Ecto neural progenitor cell (in vitro differentiated cells): ENCODE results near the gene CEP20.
"Not testable (repeated sequence)": the region's sequence is repeated elsewhere in the genome, so short reads cannot be mapped to it uniquely, and the experiment has no call there.

Source experiments
- DNase-seq: peaks from one replicate; pipeline ENCODE4 v3.0.0-alpha.2; 2018; ENCODE audit warnings: low spot score

CEP20 gene

DNA sequence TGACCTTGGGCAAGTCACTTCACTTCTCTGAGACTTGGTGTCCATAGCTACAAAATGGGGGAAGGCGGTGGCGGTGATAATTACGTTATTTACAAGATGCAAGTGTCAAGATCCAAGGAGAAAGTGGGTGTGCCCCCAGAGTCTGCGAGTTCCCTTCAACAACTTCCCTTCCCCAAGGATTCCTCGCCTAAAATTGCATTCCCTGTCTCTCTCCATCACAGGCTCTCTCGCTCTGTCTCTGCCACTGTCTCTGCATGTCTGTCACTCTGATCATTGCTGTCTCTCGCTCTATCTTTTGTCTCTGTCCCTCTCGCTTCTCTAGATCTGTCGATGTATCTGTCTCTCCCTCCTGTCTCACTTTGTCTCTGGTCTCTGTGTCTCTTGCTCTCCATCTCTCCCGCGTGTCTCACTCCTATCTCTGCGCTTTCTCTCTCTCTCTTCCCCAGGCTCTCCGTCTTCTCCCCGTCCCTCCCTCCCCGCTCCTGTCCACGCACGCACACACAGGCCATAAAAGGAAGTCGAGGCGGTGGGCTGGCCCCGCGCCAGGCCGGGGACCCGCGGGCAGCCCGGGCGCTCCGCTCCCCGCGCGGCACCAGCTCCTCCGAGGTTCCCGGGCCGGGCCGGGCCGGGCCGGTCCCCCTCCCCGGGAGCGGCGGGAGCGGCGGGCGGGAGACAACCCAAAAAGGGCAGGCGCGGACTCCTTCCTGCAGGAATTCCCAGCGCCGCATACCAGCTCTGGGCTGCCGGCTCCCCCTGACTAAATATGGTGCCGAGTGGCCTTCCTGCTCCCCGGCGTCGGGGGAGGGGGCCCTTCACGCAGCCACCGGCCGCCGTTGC is 30.5 kb downstream of the CEP20 start:
- peak; percentile 75 for DNase-seq

DNA sequence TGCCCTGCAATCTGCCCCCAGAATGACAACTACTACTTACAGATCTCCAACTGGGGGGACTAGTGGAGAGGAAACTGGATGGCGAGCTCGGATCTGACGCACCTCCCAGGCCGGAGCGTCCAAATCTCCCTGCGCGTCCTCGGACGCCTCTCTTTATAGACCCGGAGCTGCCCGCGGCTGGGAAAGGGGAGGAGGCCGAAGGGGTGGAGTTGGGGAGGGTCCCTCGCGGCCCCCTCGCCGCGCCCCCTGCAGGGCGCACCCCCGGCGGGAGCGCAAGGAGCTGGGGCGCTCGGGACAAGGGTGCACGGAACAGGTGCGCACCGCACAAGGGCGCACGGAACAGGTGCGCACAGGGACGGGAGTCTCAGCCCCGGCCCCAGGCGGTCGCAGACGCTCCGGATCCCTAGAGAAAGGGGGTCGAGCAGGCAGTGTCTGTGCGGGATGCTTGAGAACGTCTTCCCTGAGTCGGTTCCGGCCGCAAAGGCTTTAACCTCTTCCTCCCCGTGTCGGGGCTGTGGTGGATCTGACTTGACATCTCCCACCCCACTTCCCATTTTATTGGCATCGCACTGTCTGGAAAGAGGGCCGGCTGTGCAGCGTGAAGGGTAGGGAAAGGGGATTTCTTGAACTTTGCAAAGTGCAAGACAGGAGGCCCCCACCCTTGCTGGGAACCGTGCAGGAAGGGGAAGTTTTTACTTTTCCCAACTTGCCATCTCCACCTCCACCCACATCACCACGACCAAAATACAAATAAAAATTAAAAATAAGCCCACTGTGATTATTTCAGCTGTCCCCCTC is 31.3 kb downstream of the CEP20 start, which contains the start of gene MYH11:
TSS of gene MYH11 (minus strand) at position 128 of the 798 bp plus-strand sequence. CDS start 18,776 bp downstream, outside the sequence.
- DNase-seq, result peak; percentile 57

DNA sequence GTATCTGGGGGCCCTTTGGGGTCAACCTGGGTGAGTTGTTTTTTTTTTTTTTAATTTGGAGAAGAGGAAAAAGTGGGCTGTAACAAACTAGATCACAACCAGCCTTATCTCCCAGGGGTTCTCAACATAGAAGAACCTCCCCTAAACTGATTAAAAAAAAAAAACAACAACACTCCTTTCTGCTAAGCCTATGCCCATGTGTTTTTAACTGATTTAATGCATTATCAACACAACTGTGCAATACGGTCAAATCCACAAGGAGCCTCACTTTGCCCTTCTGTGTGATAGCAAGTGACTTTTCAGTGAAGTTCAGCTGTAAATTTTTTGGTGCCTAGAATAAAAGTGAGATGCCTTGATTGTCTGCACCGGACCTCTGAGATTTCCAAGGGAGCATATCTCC is 32.2 kb downstream of the CEP20 start:
- DNase-seq, result no peak

DNA sequence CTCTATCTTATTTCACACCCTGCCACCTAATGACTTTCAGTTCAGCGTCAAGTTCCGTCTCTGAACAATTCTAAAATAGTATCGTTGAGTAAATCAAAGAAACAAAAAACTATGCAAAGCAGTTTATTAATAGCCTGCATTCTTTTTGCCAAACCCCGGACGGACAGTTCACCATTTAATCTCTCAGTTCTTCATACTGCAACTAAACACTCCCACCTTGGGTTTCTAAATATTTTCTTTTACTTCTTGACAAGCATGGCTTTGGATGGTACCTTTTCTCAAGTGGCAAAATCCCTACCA is 32.7 kb downstream of the CEP20 start:
- no peak for DNase-seq

DNA sequence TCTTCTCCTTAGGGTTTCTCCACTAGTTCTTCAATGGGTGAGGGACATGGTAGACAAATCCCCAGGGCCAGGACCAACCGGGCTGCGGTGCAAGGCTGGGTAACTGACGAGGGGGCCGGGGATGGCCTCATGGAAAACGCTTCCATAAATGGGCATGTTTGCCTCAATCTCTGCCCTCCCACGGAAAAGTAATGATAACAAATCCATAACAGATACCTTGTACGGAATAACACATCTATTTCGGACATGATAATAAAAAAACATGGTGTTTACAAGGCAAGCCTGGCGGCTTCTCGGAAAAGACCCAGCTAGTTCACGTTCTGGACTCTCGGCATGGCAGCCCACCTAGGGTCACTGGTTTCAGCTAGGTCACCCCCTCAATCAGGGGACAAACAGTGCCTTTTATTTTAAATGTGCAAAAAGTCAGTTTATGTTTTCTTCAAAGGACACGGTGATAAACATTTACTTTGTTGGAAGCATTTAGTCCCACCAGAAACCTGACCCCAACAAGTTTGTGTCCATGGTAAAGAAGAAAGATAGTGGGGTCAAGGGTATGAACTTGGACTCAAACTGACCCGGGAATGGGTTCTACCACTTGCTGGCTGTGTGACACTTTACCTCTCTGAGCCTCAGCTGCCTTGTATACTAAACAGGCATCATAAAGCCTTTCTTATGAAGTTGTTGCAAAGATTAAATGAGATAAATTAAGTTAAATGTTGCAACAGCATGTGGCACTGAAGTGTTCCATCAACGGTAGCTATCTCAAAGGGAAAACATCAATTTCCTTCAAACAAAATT is 33.3 kb downstream of the CEP20 start:
- no peak for DNase-seq

DNA sequence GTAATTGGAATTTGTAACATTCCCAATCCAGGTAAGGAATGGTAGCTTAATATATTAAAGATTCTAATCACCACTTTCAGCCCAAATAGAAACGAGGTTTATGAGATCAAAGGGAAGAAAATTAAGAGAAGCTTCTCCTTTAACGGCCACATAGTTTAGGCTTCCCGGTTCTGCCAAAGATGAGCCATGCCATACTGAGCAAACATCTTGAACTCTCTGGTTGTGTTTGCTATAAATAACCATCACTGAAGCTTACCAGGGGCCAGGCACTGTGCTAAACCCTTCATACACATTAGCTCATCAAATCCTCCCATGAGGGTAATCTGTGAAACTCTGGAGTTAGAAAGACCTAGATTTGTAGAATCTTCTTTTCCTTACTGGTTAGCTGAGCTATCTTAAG is 34.3 kb downstream of the CEP20 start:
- no peak for DNase-seq

DNA sequence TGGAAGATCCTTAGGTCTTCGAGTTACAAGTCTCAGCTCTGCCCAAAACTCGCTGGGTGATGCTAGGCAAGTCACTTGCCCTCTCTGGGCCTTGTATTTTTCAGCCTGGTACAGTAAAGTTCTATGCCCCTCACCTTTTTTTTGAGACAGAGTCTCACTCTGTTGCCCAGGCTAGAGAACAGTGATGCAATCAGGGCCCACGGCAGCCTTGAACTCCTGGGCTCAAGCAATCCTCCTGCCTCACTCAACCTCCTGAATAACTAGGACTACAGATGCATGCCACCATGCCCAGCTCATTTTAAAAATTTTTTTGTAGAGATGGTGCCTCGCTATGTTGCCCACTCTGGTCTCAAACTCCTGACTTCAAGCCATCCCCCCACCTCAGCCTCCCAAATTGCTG is 35.4 kb downstream of the CEP20 start:
- no peak for DNase-seq

DNA sequence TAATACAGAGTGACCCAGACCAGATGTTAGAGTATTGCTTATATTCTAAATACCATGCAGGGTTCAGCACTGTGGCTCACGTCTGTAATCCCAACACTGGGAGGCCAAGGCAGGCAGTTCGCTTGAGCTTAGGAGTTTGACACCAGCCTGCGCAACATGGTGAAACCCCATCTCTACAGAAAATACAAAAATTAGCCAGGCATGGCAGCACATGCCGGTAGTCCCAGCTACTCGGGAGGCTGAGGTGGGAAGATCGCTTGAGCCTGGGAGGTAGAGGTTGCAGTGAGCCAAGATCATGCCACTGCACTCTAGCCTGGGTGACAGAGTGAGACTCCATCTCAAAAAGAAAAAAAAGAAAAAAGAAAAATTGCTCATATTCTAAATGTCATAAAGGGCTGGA is 37.8 kb downstream of the CEP20 start:
- not testable (repeated sequence) for DNase-seq

DNA sequence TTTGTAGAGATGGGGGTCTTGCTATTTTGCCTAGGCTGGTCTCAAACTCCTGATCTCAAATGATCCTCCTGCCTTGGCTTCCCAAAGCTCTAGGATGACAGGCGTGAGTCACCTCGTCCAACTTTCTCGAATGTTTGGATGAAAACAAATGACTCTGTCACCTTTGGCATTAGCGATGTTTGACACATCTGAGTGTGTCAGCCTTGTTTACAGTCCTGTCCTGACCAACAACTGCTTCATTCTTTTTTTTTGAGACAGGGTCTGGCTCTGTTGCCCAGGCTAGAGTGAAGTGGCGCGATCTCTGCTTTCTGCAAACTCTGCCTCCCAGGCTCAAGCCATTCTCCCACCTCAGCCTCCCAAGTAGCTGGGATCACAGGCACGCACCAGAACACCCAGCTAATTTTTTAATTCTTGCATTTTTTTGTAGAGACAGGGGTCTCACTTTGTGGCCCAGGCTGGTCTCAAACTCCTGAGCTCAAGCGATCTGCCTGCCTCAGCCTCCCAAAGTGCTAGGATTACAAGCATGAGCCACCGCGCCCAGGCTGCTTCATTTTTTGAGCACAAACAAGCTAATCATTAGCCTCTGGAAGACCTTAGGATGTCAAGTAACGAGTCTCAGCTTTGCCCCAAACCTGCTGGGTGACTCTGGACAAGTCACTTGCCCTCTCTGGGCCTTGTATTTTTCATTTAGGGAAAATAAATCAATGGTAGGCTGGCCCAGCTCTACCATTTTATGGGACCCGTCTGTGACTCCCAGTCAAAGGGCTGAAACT is 39.0 kb downstream of the CEP20 start:
- no peak for DNase-seq

DNA sequence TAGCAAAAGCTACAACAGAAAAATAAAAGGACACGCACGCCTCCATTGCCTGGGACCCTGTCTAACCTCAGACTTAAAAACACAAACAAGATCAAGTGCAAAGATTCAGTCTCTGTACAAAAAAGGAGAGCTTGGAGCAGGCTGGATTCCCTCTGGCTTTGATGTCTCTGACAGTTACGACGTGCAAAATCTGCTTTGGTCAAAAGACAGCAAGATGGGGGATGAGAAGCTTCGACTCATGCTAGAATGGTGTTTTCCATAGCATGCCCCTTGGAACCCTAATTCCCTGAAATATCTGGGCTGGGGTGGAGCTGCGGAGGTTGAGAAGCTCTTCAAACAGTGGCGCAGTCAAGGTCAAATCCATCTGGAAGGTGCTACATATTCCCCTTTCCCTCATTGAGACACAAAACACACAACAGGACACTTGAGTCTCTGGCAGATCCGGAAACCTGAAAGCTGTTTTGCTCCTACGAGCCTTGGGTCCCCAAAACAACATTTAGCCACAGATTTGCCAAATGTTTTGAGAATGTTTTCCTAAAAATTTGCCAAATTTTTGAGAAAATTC is 40.7 kb downstream of the CEP20 start:
- no peak for DNase-seq

DNA sequence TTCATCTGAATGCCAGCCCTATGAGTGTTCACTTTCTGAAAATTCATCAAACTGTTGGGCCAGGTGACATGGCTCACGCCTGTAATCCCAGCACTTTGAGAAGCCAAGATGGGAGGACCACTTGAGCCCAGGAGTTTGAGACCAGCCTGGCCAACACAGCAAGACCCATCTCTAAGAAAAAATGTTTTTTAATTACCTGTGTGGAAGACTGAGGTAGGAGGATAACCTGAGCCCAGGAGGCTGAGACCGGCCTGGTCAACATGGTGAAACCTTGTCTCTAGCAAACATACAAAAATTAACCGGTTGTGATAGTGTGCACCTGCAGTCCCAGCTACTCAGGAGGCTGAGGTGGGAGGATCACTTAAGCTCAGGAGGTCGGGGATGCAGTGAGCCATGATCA is 41.9 kb downstream of the CEP20 start:
- DNase-seq, result no peak

DNA sequence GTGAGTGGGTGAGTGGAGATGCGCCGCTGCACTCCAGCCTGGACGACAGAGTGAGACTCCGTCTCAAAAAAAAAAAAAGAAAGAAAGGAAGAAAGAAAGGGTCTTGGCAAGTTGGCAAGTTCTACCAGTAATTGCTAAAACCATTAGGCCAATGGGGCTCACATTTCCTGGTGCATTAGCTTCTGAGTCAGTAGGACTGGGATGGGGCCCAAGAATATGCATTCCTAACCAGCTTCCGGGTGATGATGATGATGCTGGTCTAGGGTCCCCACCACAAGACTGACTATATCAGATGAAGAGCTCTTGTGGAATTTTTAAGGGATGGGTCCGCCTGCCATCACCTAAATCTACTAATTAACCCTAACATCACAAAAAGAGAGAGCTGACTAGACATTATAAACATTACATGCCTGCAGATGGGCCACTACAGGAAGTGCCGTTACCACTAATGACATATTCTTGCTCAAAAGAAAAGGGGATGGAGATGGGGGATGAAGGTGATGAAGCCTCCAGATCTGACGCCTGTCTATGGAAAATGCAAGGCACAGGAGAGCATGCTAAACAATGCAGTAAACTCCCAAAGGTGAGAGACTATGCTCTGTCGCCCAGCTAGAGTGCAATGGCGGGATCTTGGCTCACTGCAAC is 44.6 kb downstream of the CEP20 start:
- DNase-seq, result no peak

DNA sequence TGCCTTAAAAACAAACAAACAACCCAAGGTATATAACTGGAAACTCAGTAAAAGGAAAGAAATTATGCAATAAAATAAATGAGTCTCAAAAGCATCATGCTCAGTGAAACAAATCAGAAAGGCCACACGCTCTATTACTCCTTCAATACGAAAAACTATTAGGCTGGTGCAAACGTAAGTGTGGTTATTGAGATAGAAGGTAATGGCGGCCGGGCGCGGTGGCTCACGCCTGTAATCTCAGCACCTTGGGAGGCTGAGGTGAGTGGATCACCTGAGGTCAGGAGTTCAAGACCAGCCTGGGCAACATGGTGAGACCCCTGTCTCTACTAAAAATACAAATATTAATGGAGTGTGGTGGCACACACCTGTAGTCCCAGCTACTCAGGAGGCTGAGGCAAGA is 49.2 kb downstream of the CEP20 start:
- DNase-seq, result not testable (repeated sequence)

DNA sequence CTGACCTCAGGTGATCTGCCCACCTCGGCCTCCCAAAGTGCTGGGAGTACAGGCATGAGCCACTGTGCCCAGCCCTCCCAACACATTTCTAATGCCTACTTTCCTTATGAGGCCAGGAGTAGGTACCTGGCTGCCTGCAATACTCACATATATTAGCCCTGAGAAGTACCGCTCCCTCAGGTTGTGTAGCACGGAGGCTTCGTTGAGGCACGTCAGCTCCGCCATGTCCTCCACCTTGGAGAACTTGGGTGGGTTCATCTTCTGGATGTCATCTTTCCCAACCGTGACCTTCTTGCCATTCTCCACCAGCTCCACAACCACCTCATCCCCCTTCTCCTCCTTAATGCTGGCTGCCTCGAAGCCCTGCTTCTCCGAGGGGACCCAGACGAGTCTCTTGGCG is 50.6 kb downstream of the CEP20 start:
- no peak for DNase-seq

DNA sequence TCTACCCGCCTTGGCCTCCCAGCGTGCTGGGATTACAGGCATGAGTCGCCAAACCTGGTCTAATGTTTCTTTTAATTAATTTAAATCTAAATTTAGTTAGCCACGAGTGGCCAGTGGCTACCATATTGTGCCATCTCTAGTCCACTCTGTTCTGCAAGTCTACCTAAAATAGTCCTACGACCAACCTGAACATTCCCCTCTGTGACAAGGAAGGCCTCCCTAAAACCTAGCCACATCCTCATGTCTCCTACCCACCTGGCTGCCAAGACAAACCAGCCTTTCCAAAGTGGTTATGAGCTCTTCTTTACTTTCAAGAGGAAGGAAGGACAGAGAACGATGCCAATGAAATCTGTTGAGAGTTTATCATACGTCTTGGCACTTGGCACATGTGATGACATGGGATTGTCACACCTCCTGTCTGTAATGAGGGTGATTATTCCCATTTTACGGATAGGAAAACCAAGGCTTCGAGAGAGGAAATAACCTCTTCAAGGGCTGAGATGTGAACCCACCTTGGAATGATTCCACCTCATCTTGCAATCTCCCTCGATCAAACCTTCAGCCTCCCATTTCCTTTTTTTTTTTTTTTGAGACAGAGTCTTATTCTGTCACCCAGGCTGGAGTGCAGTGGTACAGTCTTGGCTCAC is 51.3 kb downstream of the CEP20 start:
- no peak for DNase-seq

DNA sequence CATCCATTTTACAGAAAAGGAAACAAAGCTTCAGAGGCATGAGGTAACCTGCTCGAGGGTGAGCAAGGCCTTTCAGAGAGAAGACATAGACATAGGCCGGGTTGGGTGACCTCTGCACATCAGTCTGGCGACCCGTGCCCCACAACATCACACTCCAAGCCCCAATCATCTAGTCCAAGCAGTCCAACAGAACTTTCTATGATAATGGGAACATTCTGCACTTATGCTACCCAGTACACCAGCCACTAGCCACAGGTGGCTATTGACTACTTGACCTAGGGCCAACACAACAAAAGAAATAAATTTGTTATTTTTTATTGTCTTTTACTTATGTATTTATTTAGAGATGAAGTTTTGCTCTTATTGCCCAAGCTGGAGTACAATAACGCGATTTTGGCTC is 52.3 kb downstream of the CEP20 start:
- DNase-seq, result no peak

DNA sequence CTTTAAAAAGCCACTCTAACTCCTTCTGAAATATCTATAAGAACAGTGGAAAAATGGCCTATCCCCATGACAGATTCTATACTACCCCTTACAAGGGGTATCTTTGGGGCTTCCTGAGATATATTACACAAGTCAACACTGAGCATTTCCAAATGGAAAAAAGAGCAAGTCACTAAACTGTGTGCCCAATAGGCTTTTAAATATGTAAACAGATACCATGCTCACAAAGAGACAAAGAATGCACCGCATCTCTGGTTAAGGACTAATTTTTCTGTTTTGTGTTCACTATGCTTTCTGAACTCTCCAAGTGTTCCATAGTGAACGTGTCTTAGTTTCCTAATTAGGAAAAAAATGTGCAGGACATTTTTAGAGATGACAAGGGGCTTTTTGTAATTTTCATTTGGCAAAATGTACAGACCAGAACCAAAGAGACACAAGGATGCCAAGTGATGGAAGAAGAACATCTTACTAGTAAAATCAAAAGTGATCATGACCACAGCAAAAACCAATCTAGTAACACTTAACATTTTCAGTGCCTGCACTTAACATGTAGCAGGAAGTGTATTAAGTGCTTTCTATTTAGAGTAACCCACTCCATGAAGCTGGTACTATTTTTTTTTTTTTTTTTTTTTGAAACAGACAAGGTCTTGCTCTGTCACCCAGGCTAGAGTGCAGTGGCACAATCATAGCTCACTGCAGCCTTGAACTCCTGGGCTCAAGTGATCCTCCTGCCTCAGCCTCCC is 53.1 kb downstream of the CEP20 start:
- no peak for DNase-seq

DNA sequence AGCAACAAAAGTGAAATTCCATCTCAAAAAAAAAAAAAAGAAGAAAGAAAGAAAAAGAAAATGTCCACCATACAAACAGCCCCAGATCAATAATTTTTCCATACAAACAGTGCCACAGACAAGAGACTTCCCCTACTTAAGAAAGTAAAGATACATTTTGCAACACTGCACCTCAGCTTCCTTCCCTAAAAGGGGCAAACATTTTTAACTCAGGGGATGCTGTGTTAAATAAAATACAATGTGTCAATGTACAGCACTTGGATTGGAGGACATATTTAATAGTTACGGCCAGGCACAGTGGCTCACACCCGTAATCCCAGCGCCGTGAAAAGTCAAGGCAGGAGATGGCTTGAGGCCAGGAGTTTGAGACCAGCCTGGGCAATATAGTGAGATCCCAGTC is 53.9 kb downstream of the CEP20 start:
- DNase-seq, result no peak

DNA sequence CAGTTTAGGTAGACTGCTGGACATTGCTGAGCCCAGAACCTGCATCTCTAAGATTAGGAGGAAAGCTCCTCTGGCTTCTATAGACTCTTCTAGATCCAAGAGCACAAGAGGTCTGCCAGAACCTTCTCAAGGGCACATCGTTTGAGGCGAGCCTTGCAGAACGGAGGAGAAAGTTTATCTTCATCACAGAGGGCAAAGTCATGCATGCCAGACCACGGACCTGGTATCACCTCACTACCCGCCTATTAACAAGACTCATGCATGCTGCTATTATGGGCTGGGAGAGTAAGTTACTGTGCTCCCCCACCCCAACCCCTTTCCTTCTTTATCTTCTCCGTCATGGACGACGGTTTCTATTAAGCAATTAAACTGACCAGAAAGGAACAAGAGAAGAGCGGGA is 54.9 kb downstream of the CEP20 start:
- no peak for DNase-seq

DNA sequence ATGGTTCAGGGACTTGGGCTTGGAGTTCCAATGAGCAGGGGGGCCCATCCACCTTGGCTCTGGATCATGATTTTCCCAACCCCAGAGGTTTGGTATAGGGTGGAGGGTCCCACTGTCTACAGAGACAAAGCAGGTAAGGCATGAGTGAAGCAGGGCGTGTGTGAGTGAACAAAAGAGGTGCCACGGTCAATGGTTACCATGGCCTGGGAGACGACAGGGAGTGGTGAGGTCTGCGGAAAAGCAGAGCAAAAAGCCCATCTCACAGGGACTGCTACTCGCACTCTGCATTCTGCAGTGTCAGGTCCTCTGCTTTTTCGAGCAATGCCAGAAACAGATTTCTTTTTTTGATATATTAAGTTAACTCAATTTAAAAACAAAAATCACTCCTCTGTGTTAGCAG is 56.2 kb downstream of the CEP20 start:
- DNase-seq, result no peak
